Measurements from ENCODE around the gene ZMIZ1.

Gene ZMIZ1

GRCh38 chr10:79191951-79192676, 123.3 kb downstream of the ZMIZ1 start:
- FAIRE-seq: no peak

- FAIRE-seq: no peak
Observed at GRCh38 chr10:79192677-79193003, 123.9 kb downstream of the ZMIZ1 start.

DNA sequence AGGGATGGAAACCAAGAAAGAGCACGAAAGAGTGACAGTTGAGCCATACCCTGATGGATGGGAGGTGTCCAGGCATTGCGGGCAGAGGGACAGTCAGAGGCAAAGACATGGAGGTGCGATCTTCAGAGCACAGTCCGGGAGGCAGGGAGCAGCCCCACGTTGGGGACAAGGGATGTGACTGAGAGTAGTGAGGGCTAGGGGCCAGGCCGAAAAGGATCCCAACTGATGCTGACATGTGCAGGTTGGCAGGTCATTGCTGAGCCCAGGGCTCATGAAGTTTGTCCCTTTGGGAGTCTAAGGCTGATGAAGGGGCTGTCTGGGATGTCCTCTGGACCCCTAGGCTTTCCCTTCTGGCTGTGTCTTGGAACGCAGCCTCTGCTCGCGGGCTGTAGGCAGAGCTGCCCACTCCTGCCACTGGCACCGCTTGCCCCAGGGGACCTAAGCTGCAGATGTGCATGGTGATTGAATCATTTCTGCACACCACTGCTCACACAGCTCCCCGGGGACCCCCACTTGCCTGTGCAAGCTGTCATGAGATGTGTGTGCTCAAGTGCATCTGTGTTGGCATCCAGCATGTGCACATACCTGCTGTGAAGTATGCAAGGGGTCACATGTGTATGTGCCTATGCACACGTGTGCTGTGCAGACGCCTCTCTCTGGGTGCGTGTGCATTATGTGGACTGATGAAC, 125.1 kb downstream of the ZMIZ1 start:
- no peak for FAIRE-seq

DNA sequence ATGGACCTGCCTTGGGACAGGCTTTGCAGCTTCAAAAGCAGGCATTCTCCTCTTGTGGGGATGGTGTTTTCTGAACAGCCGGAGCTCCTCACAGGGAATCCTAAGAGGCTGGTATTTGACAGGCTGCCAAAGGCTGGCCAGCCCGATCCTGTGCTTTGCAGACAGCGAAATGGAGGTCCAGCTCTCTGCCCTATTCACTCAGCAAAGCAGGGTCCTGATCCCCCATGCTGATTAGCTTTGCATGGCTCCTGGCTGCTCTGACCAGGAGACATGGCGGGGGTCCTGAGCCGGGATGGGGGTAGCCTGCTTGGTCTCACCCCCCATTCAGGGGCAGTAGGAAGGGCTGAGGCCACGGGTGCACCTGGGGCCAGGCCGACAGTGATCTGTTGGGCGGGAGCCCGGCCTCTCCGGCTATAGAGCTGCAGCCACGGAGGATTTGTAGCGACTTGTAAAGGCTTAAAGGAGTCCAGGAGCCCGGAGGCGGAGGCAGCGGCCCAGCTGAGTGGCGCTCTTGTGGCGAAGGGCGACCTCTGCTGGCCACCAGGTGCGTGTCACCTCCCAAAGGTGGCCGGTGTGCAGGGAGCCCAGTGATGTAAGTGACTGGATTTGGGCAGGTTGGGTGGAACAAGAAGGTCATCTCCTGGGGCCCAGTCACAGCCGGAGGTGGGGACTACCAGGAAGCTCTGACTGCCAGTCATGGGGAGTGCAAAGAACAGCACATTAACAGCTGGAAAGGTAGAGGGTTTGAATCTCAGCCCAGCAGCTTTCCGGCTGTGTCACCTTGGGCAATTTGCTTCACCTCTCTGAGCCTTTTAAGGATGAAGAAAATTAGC, 126.5 kb downstream of the ZMIZ1 start:
- no peak for FAIRE-seq

DNA sequence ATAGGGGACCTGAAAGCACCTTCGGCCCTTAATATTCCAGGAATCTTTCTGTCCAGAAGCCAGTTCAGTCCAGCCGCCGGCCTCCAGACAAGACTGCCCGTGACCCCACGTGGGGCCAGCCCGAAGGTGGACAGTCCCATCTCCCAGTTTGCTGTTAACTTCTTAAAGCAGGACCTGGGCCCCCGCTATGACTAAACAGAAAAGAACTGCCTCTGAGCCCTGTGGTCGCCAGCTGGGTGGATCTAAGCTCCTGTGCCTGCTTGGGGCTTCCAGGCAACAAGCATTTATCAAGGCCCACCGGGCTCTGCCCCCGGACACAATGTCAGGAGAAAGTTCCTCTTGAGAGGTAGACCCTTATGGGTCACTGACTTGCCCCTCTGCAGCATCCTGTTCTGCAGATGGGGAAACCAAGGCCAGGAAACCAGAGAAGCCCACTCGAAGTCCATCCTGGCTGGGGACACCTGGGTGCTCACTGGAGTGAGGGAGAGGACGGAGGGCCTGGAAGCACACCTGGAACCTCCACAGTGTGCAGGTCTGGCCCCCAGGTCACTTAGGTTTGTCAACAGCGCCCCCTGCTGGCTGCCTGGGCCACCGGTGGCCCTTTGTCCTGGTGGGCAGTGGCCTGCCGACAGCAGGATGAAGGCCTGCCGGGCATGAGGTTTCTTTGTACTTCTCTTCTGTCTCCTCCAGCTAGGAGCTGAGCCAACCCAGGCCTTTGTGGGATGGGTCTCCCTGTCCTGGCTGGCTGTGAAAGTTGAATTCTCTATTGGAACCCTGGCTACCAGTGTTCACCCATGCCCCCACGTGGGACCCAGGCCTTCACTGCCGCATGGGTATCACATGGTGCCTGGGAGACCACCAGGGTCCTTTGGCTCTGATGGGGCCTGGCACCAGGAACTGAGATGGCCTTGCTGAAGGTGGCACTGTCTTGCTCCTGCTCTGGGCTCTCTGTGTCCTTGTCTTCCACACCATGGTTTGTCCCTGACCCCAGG, 128.0 kb downstream of the ZMIZ1 start:
- FAIRE-seq: no peak

GRCh38 chr10:79197558-79197957, 128.8 kb downstream of the ZMIZ1 start:
- FAIRE-seq: no peak

- no peak for FAIRE-seq
Observed at GRCh38 chr10:79200346-79200745, 131.6 kb downstream of the ZMIZ1 start.

- FAIRE-seq: no peak
Observed at GRCh38 chr10:79201706-79202105, 132.9 kb downstream of the ZMIZ1 start.

GRCh38 chr10:79202188-79203013, 133.6 kb downstream of the ZMIZ1 start:
- FAIRE-seq: peak; percentile 61

DNA sequence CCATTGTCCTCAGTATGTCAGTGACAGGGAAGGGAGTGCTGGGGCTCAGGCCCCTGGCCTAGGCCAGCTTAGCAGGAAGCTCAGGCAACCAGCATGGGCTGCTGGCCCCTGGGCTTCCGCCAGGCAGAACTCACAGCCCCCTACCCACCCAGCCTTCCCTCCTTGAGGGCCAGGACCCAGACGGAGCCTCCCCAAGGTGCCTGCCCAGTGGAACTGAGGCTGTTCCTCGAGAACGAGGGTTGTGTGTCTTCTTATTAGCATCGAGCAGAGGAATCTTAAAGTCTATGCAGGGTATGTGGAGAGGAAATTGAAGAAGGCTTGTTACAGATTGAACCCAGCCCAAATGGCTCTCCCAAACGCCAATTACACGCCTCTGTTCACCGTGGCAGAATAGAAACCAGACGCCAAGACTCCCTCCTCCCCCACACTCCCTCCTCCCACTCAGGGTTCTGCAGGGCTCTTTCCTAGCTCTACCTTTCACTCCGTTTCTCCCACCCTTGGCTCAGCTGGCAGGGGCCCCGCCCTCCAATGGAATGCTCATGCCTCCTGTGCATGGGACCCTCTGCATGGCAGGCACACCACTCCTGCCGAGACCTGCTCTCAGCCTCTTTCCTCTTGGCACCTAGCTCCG, 134.4 kb downstream of the ZMIZ1 start:
- no peak for FAIRE-seq

DNA sequence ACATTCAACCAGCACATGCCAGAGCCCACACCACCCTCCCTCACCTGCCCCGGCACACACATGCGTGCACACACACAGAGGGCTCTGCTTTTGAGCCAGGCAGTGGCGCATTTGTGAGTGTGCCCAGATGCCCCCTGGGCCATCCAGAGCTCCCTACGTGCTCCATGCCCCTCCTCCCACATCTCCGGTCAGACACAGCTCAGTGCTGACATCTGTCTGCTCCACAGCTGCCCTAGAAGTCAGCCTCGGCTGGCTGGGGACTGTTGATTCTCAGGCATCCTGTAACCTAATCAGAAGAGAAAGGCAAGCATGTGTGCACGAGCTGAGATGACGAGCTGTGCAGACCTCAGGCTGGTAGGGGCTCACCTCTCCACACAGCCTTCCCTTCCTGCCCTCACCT, 135.1 kb downstream of the ZMIZ1 start:
- FAIRE-seq: no peak

GRCh38 chr10:79206300-79207095, 137.7 kb downstream of the ZMIZ1 start:
- no peak for FAIRE-seq

- FAIRE-seq: no peak
Observed at GRCh38 chr10:79207096-79207357, 138.3 kb downstream of the ZMIZ1 start.

DNA sequence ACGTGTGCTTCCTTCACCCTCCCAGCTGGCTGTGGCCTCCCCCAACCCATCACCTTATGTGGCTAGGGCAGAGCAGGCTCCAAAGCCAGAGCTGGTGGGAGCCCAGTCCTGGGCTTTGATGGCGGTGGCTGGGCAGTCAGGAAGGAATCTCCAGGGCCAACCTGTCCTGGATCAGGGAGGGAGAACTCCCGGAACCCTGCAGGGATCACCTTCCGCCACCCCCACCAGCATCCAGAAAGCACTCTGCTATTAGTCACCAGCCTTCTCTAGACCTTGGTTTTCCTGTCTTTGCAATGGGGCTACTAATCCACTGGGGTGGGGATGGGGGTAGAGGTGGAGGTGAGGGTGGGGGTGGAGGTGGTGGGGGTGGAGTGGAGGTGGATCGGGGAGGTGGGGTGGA, 139.0 kb downstream of the ZMIZ1 start:
- no peak for FAIRE-seq

- FAIRE-seq: no peak
Observed at GRCh38 chr10:79208251-79208983, 139.7 kb downstream of the ZMIZ1 start.

DNA sequence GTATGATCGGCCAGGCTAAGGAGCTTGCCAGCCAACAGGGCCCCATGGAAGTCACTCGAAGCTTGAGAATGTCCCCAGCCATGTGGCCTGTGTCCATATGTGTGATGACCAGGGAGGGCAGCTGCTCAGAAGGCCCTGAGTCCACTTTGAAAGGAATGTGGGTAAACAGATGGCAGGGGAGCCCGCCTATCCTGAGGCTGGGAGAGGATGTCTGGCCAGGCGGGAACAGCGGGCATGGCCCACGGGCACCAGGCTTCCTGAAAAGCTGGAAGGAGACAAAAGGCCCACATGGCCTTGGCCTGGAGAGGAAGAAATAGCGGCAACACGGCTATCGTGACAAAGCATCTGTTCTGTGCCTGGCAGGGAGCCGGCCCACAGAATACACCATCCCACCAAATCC, 140.6 kb downstream of the ZMIZ1 start:
- FAIRE-seq: no peak

GRCh38 chr10:79209831-79210230, 141.1 kb downstream of the ZMIZ1 start:
- no peak for FAIRE-seq

DNA sequence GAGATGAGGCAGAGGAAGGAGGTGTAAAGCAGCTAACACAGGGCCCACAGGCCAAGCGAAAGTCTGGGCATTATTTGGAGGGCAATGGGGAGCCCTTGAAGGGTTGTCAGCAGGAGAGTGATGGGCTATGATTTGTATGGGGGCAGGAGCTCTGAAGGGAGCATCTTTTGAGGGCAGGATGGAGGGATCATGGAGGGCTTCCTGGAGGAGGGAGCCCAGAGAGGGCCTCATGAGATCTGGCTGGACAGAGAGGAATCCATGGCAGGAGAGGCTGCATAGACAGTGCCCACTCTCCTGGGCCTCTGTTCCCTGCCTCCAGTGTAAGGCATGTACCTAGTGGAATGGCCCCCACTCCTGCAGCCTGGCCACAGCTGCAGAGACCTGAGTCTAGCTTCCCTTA, 141.9 kb downstream of the ZMIZ1 start:
- no peak for FAIRE-seq

DNA sequence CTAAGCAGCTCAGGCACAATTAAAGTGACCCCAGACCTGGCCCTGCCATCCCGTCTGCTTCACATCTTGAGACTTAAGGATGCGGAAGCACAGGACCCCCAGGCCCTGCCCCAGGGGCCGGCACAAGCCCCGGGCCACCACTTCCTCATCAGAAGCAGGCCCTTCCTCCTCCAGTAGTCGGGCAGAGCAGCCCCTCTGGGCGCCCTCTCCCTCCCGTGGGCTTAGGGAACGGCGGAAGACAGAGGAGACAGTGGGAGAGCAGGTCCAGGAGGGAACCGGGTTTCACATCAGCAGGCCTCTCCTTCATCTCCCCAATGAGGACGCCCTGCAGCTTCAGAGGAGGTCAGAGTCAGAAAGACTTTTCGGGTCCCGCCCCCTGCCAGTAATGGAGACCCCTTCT, 142.8 kb downstream of the ZMIZ1 start:
- FAIRE-seq: no peak

GRCh38 chr10:79215531-79215930, 146.8 kb downstream of the ZMIZ1 start:
- no peak for FAIRE-seq
